K562 (cell line): ENCODE measurements around the gene DIMT1. TPM values are rescaled to one million over a fixed set of nuclear protein-coding genes. Genes with fewer than 3 reads are reported as not detected.

Experiments
- ATAC-seq: fragments of 200-7000 bp; cut with Tn5 transposase; 3 replicates; pipeline ENCODE4 v1.9.1; 2020; ENCODE audit warnings: moderate library complexity
- BruUV-seq: library from RNA; stranded (reverse); fragments of 400-500 nt; replicated peaks from 2 replicates; lab custom pipeline; 2021; lab: Mats Ljungman, UMichigan
- CTCF ChIA-PET: fragments of 300-600 bp; formaldehyde crosslinking; extraction: SDS; loops from one replicate; lab custom pipeline; 2021; ENCODE audit warnings: low intra/inter-chr PET ratio; lab: Yijun Ruan, JAX
- POLR2A ChIA-PET: fragments of 300-600, 350-650 bp; sonication (Branson Sonifier 250); formaldehyde crosslinking; extraction: SDS; loops from one replicate; lab custom pipeline; 2021; ENCODE audit warnings: antibody characterized with exemption, inconsistent platforms; lab: Yijun Ruan, JAX
- DNase-seq, 4 experiments: peaks; one replicate each; pipeline versions ENCODE4 v3.0.0 to v3.0.0-alpha.2; 2011 to 2018; ENCODE audit warnings: low spot score in 3 of 4, mixed read lengths in 3 of 4; ENCODE audit errors: extremely low read depth in 1 of 4
- FAIRE-seq: peaks from 2 replicates; lab custom pipeline; 2011; peaks lifted over from hg19 to GRCh38; lab: Jason Lieb, UNC
- H2AFZ ChIP-seq: 2 replicates; pipeline ENCODE4 v1.6.0; 2011; ENCODE audit warnings: low read depth, low read length, control low read depth, inconsistent platforms
- H3K27ac ChIP-seq: fragments of 200-600 bp; 3 replicates; pipeline ENCODE4 v1.8.0; 2011; ENCODE audit warnings: low read depth, mild to moderate bottlenecking, control low read depth, inconsistent platforms, low read length, moderate library complexity, mixed read lengths; ENCODE audit errors: extremely low read depth
- H3K27me3 ChIP-seq, 2 experiments: fragments of 300-600 bp in 1 of 2; 2 replicates in 1 of 2; 3 replicates in 1 of 2; pipeline versions ENCODE4 v1.6.0 to v1.8.0; 2011; ENCODE audit warnings: inconsistent platforms in 2 of 2, low read length in 2 of 2, mild to moderate bottlenecking in 1 of 2, mixed read lengths in 1 of 2, moderate library complexity in 1 of 2; ENCODE audit not compliant: control insufficient read depth in 2 of 2, insufficient read depth in 2 of 2
- H3K36me3 ChIP-seq: fragments of 300-600 bp; 3 replicates; pipeline ENCODE4 v1.8.0; 2011; ENCODE audit warnings: mild to moderate bottlenecking, low read length, inconsistent platforms; ENCODE audit not compliant: control insufficient read depth, insufficient read depth
- H3K4me1 ChIP-seq, 2 experiments: fragments of 200-600 bp in 1 of 2; replicated peaks in 1 of 2; 2 replicates in 1 of 2; 3 replicates in 1 of 2; pipeline versions ENCODE4 v1.5.1 to v1.8.0; 2011; ENCODE audit warnings: inconsistent platforms in 2 of 2, low read length in 2 of 2, mild to moderate bottlenecking in 1 of 2, mixed read lengths in 1 of 2, moderate library complexity in 1 of 2; ENCODE audit not compliant: control insufficient read depth in 2 of 2, insufficient read depth in 2 of 2
- H3K4me2 ChIP-seq: 2 replicates; pipeline ENCODE4 v1.6.1; 2011; ENCODE audit warnings: low read length, control low read depth, inconsistent platforms, mixed read lengths; ENCODE audit not compliant: insufficient read depth
- H3K4me3 ChIP-seq: fragments of 200-600 bp; sonication (generic), shearing (Covaris generic); 2 replicates; pipeline ENCODE4 v1.5.1; 2016; ENCODE audit warnings: control low read depth, inconsistent platforms
- H3K79me2 ChIP-seq: fragments of 200-600 bp; 3 replicates; pipeline ENCODE4 v1.8.0; 2011; ENCODE audit warnings: low read length, inconsistent platforms; ENCODE audit not compliant: control insufficient read depth, insufficient read depth
- H3K9ac ChIP-seq, 2 experiments: 2 replicates each; pipeline versions ENCODE4 v1.6.0 to v1.6.1; 2011; ENCODE audit warnings: low read depth in 2 of 2, low read length in 2 of 2, control low read depth in 1 of 2, inconsistent platforms in 1 of 2, mild to moderate bottlenecking in 1 of 2, mixed read lengths in 1 of 2; ENCODE audit not compliant: insufficient read depth in 1 of 2
- H3K9me1 ChIP-seq: one replicate; pipeline ENCODE4 v1.6.0; 2011; ENCODE audit warnings: inconsistent platforms, mild to moderate bottlenecking, low read length, moderate library complexity; ENCODE audit not compliant: control insufficient read depth, insufficient read depth
- H3K9me3 ChIP-seq: replicated peaks from 2 replicates; pipeline ENCODE4 v1.5.1; 2011; ENCODE audit warnings: low read depth, low read length, inconsistent platforms; ENCODE audit not compliant: control insufficient read depth, insufficient read depth
- H4K20me1 ChIP-seq: replicated peaks from 2 replicates; pipeline ENCODE4 v1.6.1; 2011; ENCODE audit warnings: low read length, inconsistent platforms, mixed read lengths; ENCODE audit not compliant: control insufficient read depth, insufficient read depth
- ARNT ChIP-seq, 2 experiments: fragments of 450-650 bp; IDR thresholded peaks; 2 replicates each; pipeline ENCODE4 v1.6.1; 2016; ENCODE audit warnings: mild to moderate bottlenecking in 1 of 2
- CEBPB ChIP-seq: fragments of 450-650 bp; IDR thresholded peaks from 2 replicates; pipeline ENCODE4 v1.6.1; 2016; ENCODE audit warnings: missing genetic modification characterization, missing compliant biosample characterization
- ETS2 ChIP-seq: IDR thresholded peaks from 2 replicates; pipeline ENCODE4 v1.6.1; 2016; ENCODE audit warnings: borderline replicate concordance, missing genetic modification characterization, mild to moderate bottlenecking, moderate library complexity, missing compliant biosample characterization; ENCODE audit not compliant: poor library complexity, severe bottlenecking
- FOSL1 ChIP-seq: fragments of 200-800 bp; sonication (Bioruptor generic); conservative IDR thresholded peaks from 2 replicates; pipeline ENCODE4 v1.6.1; 2016; ENCODE audit warnings: missing genetic modification characterization, missing compliant biosample characterization
- HDGF ChIP-seq: fragments of 450-650 bp; IDR thresholded peaks from 2 replicates; pipeline ENCODE4 v1.6.1; 2016
- MCM2 ChIP-seq: fragments of 450-650 bp; IDR thresholded peaks from 2 replicates; pipeline ENCODE4 v1.6.1; 2017; ENCODE audit warnings: low read depth, mild to moderate bottlenecking
- NCOA4 ChIP-seq: fragments of 450-650 bp; IDR thresholded peaks from 2 replicates; pipeline ENCODE4 v1.6.1; 2018; ENCODE audit warnings: mild to moderate bottlenecking; ENCODE audit not compliant: partially characterized antibody
- RCOR1 ChIP-seq, 2 experiments: IDR thresholded peaks; 2 replicates each; pipeline ENCODE4 v1.6.1; 2012; ENCODE audit warnings: low read depth in 2 of 2, low read length in 2 of 2, borderline replicate concordance in 1 of 2, improper control_type of control experiment in 1 of 2
- SMARCC2 ChIP-seq: fragments of 450-650 bp; IDR thresholded peaks from 2 replicates; pipeline ENCODE4 v1.6.1; 2017; ENCODE audit warnings: antibody characterized with exemption, moderate library complexity, mild to moderate bottlenecking, low read depth
- SP2 ChIP-seq: IDR thresholded peaks from 2 replicates; pipeline ENCODE4 v1.6.1; 2011; ENCODE audit warnings: mild to moderate bottlenecking, low read depth, low read length, moderate library complexity; ENCODE audit not compliant: poor library complexity, severe bottlenecking; ENCODE audit errors: extremely low read depth
- TBL1XR1 ChIP-seq, 2 experiments: IDR thresholded peaks; 2 replicates each; pipeline ENCODE4 v1.6.1; 2012; ENCODE audit warnings: improper control_type of control experiment in 2 of 2, low read length in 2 of 2, mild to moderate bottlenecking in 1 of 2
- ZBTB43 ChIP-seq: sonication (generic); formaldehyde crosslinking; IDR thresholded peaks from 2 replicates; pipeline ENCODE4 v1.8.0; 2023; ENCODE audit warnings: mild to moderate bottlenecking, missing genetic modification reagents
- ZNF121 ChIP-seq: sonication (generic); formaldehyde crosslinking; conservative IDR thresholded peaks from 2 replicates; pipeline ENCODE4 v1.8.0; 2022; ENCODE audit warnings: missing genetic modification reagents
- ZNF175 ChIP-seq: fragments of 200-800 bp; sonication (Bioruptor generic); IDR thresholded peaks from 2 replicates; pipeline ENCODE4 v1.6.1; 2016; ENCODE audit warnings: low read depth, mild to moderate bottlenecking, missing genetic modification characterization, missing compliant biosample characterization
- ZNF24 ChIP-seq: fragments of 450-650 bp; IDR thresholded peaks from 2 replicates; pipeline ENCODE4 v1.6.1; 2016
- ZNF785 ChIP-seq: fragments of 250-450 bp; sonication (Bioruptor Pico); IDR thresholded peaks from 2 replicates; pipeline ENCODE4 v1.4.0; 2020; ENCODE audit warnings: mild to moderate bottlenecking
- WGBS: fragments of 100-300 bp; shearing (Covaris generic); methylation state at CpG from one replicate; pipeline ENCODE4 v1.1.6; 2016; ENCODE audit warnings: low coverage, mixed read lengths; ENCODE audit not compliant: insufficient coverage; ENCODE audit errors: missing lambda C conversion rate; 5-methylcytosine and 5-hydroxymethylcytosine counted together
- in situ Hi-C: fragments of 300-500 bp; cut with MboI; formaldehyde crosslinking; loops from 4 replicates; pipeline ENCODE4 v1.15.0; 2018; ENCODE audit warnings: inconsistent platforms, mixed read lengths
- intact Hi-C: fragments of 100-400 bp; cut with micrococcal nuclease; formaldehyde crosslinking; loops from 2 replicates; pipeline ENCODE4 v1.14.2; 2022
- polyA plus RNA-seq, 8 experiments: library from polyadenylated mRNA; depleted of rRNA in 4 of 8; stranded (reverse) in 5 of 8; unstranded in 3 of 8; fragments of >200 nt; fragmentation: Nextera tagmentation in 2 of 8; fragmentation: Illumina TruSeq in 1 of 8; extraction: Ambion mirVana in 2 of 8; extraction: Trizol in 1 of 8; gene quantifications; 2 replicates each; pipeline versions ENCODE4 v1.2.1 to v1.2.3, GENCODE V29; 2011 to 2014; ENCODE audit warnings: inconsistent platforms in 1 of 8, missing spikeins in 1 of 8
- total RNA-seq, 7 experiments: library from RNA; depleted of rRNA in 6 of 7; stranded (reverse); fragments of >200 nt in 6 of 7; fragmentation: Illumina TruSeq in 2 of 7; extraction: Trizol in 2 of 7; gene quantifications; 2 replicates each; pipeline versions ENCODE4 v1.2.1 to v1.2.3, GENCODE V29; 2011 to 2021; ENCODE audit warnings: low replicate concordance in 1 of 7

Gene DIMT1
- total and polyA plus RNA-seq, 9 of the 15 experiments (the other 6 are each of a cell fraction or from before 2014, with no cell fraction given): 28.9 to 85.3 (median 54.1) TPM

DNA sequence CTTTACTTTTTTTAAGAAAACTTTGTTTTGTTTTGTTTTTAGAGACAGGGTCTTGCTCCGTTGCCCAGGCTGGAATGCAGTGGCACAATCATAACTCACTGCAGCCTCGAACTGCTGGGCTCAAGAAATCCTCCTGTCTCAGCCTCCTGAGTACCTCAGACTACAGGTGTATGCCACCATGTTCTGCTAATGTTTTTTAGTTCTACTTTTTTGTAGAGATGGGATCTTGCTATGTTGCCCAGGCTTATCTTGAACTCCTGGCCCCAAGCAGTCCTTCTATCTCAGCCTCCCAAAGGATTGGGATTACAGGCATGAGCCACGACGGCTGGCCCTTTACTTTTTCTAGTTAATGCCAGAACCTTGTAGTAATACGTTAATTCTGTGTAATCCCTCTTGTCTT, 44.8 kb upstream of the DIMT1 start:
- H4K20me1 ChIP-seq: no peaks in the 10 kb centered on the region
- in situ Hi-C loops: no loop called here
- H3K9ac ChIP-seq: no peak overlapping the region
- no peak overlapping the region for H3K27ac ChIP-seq
- H3K9me1 ChIP-seq: no peaks in the 10 kb centered on the region
- ChIA-PET CTCF (no interaction called here), POLR2A (no interaction called here)
- no peak overlapping the region for H3K4me2 ChIP-seq
- H3K79me2 ChIP-seq: peaks cover 55% of the 10 kb centered on the region
- H3K4me3 ChIP-seq: no peak overlapping the region
- H2AFZ ChIP-seq: no peak overlapping the region
- H3K4me1 ChIP-seq: peaks cover 2 to 3% of the 10 kb centered on the region in 2 experiments; a peak in 1 of 5 replicates
- WGBS: 89% methylated on average over 5 of the region's 5 CpGs
- TF ChIP-seq ZNF121 (peak; percentile 89), ARNT (IDR thresholded peaks at IDR 0.05) (no peak)
- FAIRE-seq: no peak
- peaks cover 87% of the 10 kb centered on the region for H3K36me3 ChIP-seq
- no peak for ATAC-seq
- H3K9me3 ChIP-seq: no peaks in the 10 kb centered on the region
- H3K27me3 ChIP-seq: no peaks in the 10 kb centered on the region
- BruUV-seq: no TSS peak
- intact Hi-C loops: no loop called here
- no peak for DNase-seq

DNA sequence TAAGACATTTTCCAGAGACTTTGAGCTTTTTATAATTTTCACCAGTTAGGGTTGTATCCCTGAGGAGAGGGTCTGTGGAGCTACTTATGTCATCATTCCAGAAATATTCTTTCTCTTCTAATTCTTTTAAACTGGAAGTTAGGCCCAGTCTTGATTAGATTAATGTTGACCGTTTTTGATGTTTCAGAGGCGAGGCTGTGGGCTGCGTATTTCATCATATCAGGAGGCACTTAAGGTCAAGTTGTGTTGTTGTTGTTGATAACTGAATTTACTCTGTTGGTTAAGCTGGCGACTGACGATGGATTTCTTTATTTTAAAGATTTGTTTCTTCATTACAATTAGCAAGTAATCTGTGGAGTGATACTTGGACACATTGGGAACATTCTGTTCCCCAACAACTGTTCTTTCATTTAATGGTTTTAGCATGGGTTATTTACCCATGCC, 28.9 kb upstream of the DIMT1 start:
- POLR2A ChIA-PET: interaction anchor here (0.7 to 3.9 kb wide), 8 partner anchors 10 to 38 kb away, joined by 3 to 31 read pairs (median 12); partner anchors contain the start of genes DIMT1 and IPO11
- DNase-seq (peak in 2 of 4 experiments; percentile 40 to 44), ATAC-seq (peak; percentile 74), FAIRE-seq (peak; percentile 73)
- 3% methylated on average over 5 of the region's 5 CpGs for WGBS
- Histone ChIP-seq H3K36me3 (peaks cover 30% of the 10 kb centered on the region; the same call in 2 of the 3 replicates), H3K79me2 (peaks cover 94% of the 10 kb centered on the region), H3K27ac (peak overlapping the region; percentile 81), H3K9me3 (no peaks in the 10 kb centered on the region), H4K20me1 (no peaks in the 10 kb centered on the region; the same call in 1 of the 2 replicates), H3K9ac (peak overlapping the region in 1 of 2 experiments; percentile 62; a peak in 2 of 4 replicates), H3K9me1 (no peaks in the 10 kb centered on the region), H3K4me1 (peaks cover 12 to 24% of the 10 kb centered on the region in 2 experiments), H2AFZ (no peak overlapping the region; the same call in 1 of the 2 replicates), H3K4me3 (no peak overlapping the region), H3K27me3 (no peaks in the 10 kb centered on the region), H3K4me2 (peak overlapping the region; percentile 80)
- in situ Hi-C loops: no loop called here
- no TSS peak for BruUV-seq
- intact Hi-C loops: no loop called here
- CTCF ChIA-PET: no interaction called here
- 0 out of 2 replicates have a peak, but pooled peaks have one; percentile 34 for TF ChIP-seq SMARCC2
- peak; percentile 95 for TF ChIP-seq CEBPB
- TF ChIP-seq ZNF785 (CRISPR knock-in tag): no peak
- TF ChIP-seq TBL1XR1 (IDR thresholded peaks at IDR 0.05; ENCODE audit: low read length in 2 of 2): peak in 1 of 2 experiments; percentile 47; a peak in 1 of 4 replicates
- no peak for TF ChIP-seq MCM2
- no peak for TF ChIP-seq SP2
- no peak for TF ChIP-seq HDGF
- TF ChIP-seq NCOA4: no peak
- no peak for TF ChIP-seq ZNF24
- no peak for TF ChIP-seq ZNF175 (CRISPR knock-in tag)
- no peak for TF ChIP-seq ETS2 (tag)
- TF ChIP-seq RCOR1 (IDR thresholded peaks at IDR 0.05; ENCODE audit: borderline replicate concordance in 1 of 2, low read depth in 2 of 2, low read length in 2 of 2): peak in 1 of 2 experiments; percentile 67; a peak in 1 of 4 replicates
- TF ChIP-seq ZBTB43 (CRISPR knock-in tag): no peak
- TF ChIP-seq FOSL1 (tag): 0 out of 2 replicates have a peak, but pooled peaks have one; percentile 14
